Measurements from ENCODE around the gene DYNLT1.

The DYNLT1 gene

DNA sequence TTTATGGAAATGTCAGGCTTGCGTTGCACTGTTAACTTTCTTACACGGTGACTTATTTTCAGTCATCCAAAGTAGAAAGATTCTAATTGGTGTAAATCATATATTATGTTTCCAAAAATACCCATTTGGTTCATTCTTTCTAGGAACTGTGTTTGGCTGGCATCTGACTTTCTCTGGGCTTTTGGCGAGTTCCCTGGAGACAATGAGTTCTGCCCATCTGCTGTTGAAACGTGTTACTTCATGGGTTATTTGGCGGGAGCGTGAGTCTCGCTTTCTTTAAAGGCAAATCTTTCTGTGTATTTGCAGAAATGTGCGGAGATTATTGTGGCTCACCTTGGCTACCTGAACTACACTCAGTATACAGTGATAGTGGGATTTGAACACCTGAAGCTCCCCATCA, 55.2 kb downstream of the DYNLT1 start:
- no peak overlapping the region for H3K27ac ChIP-seq
- TF ChIP-seq CTCF (conservative IDR thresholded peaks at IDR 0.05): no peak
- no peak for TF ChIP-seq ZFX (IDR thresholded peaks at IDR 0.05)

GRCh38 chr6:158586652-158587051, 57.9 kb downstream of the DYNLT1 start:
- no peak overlapping the region for H3K27ac ChIP-seq
- TF ChIP-seq ZFX (IDR thresholded peaks at IDR 0.05): no peak
- no peak for TF ChIP-seq CTCF (conservative IDR thresholded peaks at IDR 0.05)

Data from C4-2B (cell line).